Measurements from ENCODE around the gene SNX25.

DNA sequence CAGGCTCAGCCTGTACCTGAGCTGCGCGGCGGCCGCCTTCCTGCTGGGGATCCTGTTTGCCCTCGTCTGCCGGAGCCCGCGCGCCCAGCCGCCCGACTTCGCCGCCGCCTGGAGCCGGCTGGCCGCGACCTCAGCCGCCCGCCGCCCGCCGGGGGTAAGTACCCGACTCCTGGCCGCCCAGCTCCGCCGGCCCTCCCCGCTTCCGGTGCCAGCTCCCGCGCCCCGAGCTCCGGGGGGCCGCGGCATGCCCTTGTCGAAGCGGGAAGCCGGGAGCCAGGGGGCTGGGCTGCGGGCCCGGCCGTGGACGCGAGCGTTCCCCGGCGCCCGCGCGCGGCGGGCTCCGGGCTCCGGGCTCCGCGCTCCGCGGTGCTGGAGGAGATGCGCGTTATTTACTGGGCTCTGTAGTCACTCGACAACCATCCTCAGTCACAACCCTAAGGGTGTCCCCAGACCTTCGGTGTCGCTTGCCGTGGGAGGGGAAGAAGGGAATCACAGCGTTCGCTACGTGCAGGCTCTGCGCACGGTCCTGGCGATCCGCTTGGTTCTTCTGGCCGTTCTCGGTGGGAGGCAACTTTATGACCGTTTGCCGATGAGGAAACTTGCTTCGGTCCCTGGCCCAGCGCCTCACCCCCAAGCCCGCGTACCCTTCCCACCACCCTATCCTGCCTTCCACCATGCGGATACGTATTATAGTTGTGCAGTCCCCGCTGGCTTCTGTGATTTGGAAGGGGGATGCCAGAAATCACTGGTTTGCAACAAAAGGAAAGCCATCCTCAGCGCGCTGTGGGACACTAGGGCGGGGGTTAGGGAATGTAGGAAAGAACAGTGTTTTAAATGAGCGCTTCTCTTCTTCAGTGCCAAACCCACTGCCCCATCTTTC, 944 bp downstream of the SNX25 start:
- TF ChIP-seq NCOA5 (CRISPR knock-in tag; IDR thresholded peaks at IDR 0.05) (no peak), NFIB (CRISPR knock-in tag; IDR thresholded peaks at IDR 0.05; ENCODE audit: borderline replicate concordance) (no peak), RBM39 (IDR thresholded peaks at IDR 0.05; ENCODE audit: low read depth, low read length, poor library complexity, severe bottlenecking) (no peak), NR3C1 (CRISPR knock-in tag; IDR thresholded peaks at IDR 0.05) (no peak), ZMYM4 (CRISPR knock-in tag; IDR thresholded peaks at IDR 0.05) (no peak), JUN (CRISPR knock-in tag; IDR thresholded peaks at IDR 0.05) (no peak), TAF1 (CRISPR knock-in tag; IDR thresholded peaks at IDR 0.05) (no peak), ZBTB8A (CRISPR knock-in tag; IDR thresholded peaks at IDR 0.05; ENCODE audit: borderline replicate concordance, low read depth) (no peak), ZNF747 (CRISPR knock-in tag; IDR thresholded peaks at IDR 0.05; ENCODE audit: borderline replicate concordance) (no peak), GTF2F1 (IDR thresholded peaks at IDR 0.05; ENCODE audit: low read length) (no peak)
- TF ChIP-seq, protein P1, sequence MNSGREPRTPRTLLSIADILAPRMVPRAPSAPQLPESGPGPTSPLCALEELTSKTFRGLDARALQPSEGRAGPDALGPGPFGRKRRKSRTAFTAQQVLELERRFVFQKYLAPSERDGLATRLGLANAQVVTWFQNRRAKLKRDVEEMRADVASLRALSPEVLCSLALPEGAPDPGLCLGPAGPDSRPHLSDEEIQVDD (CRISPR knock-in tag; IDR thresholded peaks at IDR 0.05; ENCODE audit: borderline replicate concordance), result no peak
- TF ChIP-seq, protein P2, sequence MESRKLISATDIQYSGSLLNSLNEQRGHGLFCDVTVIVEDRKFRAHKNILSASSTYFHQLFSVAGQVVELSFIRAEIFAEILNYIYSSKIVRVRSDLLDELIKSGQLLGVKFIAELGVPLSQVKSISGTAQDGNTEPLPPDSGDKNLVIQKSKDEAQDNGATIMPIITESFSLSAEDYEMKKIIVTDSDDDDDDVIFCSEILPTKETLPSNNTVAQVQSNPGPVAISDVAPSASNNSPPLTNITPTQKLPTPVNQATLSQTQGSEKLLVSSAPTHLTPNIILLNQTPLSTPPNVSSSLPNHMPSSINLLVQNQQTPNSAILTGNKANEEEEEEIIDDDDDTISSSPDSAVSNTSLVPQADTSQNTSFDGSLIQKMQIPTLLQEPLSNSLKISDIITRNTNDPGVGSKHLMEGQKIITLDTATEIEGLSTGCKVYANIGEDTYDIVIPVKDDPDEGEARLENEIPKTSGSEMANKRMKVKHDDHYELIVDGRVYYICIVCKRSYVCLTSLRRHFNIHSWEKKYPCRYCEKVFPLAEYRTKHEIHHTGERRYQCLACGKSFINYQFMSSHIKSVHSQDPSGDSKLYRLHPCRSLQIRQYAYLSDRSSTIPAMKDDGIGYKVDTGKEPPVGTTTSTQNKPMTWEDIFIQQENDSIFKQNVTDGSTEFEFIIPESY (CRISPR knock-in tag; IDR thresholded peaks at IDR 0.05), result no peak
- TF ChIP-seq, protein P3, sequence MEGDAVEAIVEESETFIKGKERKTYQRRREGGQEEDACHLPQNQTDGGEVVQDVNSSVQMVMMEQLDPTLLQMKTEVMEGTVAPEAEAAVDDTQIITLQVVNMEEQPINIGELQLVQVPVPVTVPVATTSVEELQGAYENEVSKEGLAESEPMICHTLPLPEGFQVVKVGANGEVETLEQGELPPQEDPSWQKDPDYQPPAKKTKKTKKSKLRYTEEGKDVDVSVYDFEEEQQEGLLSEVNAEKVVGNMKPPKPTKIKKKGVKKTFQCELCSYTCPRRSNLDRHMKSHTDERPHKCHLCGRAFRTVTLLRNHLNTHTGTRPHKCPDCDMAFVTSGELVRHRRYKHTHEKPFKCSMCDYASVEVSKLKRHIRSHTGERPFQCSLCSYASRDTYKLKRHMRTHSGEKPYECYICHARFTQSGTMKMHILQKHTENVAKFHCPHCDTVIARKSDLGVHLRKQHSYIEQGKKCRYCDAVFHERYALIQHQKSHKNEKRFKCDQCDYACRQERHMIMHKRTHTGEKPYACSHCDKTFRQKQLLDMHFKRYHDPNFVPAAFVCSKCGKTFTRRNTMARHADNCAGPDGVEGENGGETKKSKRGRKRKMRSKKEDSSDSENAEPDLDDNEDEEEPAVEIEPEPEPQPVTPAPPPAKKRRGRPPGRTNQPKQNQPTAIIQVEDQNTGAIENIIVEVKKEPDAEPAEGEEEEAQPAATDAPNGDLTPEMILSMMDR (CRISPR knock-in tag; IDR thresholded peaks at IDR 0.05), result no peak
